H9 (cell line): Measurements from ENCODE around the gene CHD9. TPM values are rescaled to one million over a fixed set of nuclear protein-coding genes. Genes with fewer than 3 reads are reported as not detected.

Source experiments
- DNase-seq: peaks from one replicate; pipeline ENCODE4 v3.0.0-alpha.2; 2017
- H2AFZ ChIP-seq: one replicate; pipeline ENCODE4 v1.6.1; 2013; ENCODE audit warnings: mild to moderate bottlenecking, low read length, control low read depth, moderate library complexity
- H2AK5ac ChIP-seq: 2 replicates; pipeline ENCODE4 v1.6.1; 2013; ENCODE audit warnings: low read length, control low read depth, mixed read lengths; ENCODE audit not compliant: insufficient read length
- H2BK120ac ChIP-seq: one replicate; pipeline ENCODE4 v1.6.1; 2013; ENCODE audit warnings: low read depth, mild to moderate bottlenecking, low read length, control low read depth, inconsistent platforms; ENCODE audit not compliant: poor library complexity, severe bottlenecking
- H2BK12ac ChIP-seq: 2 replicates; pipeline ENCODE4 v1.6.1; 2013; ENCODE audit warnings: low read length, control low read depth, mixed read lengths, low read depth; ENCODE audit not compliant: insufficient read length
- H2BK15ac ChIP-seq: 2 replicates; pipeline ENCODE4 v1.6.1; 2013; ENCODE audit warnings: low read depth, low read length, control low read depth
- H2BK20ac ChIP-seq: one replicate; pipeline ENCODE4 v1.6.1; 2013; ENCODE audit warnings: low read depth, mild to moderate bottlenecking, low read length, control low read depth, inconsistent platforms; ENCODE audit not compliant: poor library complexity, severe bottlenecking
- H2BK5ac ChIP-seq: 2 replicates; pipeline ENCODE4 v1.6.1; 2013; ENCODE audit warnings: low read length, control low read depth, mixed read lengths; ENCODE audit not compliant: insufficient read length
- H3K14ac ChIP-seq: 2 replicates; pipeline ENCODE4 v1.6.1; 2013; ENCODE audit warnings: low read length, control low read depth; ENCODE audit not compliant: insufficient read depth
- H3K18ac ChIP-seq: 2 replicates; pipeline ENCODE4 v1.6.1; 2013; ENCODE audit warnings: low read depth, mild to moderate bottlenecking, mixed read lengths, low read length, control low read depth; ENCODE audit not compliant: insufficient read length
- H3K23ac ChIP-seq: 2 replicates; pipeline ENCODE4 v1.6.1; 2013; ENCODE audit warnings: low read length, control low read depth, mixed read lengths, low read depth; ENCODE audit not compliant: insufficient read length
- H3K23me2 ChIP-seq: 2 replicates; pipeline ENCODE4 v1.6.1; 2013; ENCODE audit warnings: low read depth, mild to moderate bottlenecking, mixed read lengths, low read length, control low read depth; ENCODE audit not compliant: insufficient read length, poor library complexity, severe bottlenecking
- H3K27ac ChIP-seq: 2 replicates; pipeline ENCODE4 v1.5.1; 2013; ENCODE audit warnings: low read length, control low read depth, mixed read lengths, low read depth; ENCODE audit not compliant: insufficient read length
- H3K27me3 ChIP-seq: 2 replicates; pipeline ENCODE4 v1.6.1; 2013; ENCODE audit warnings: low read length, control low read depth, inconsistent platforms; ENCODE audit not compliant: insufficient read depth
- H3K4ac ChIP-seq: 2 replicates; pipeline ENCODE4 v1.6.1; 2013; ENCODE audit warnings: low read depth, mild to moderate bottlenecking, control low read depth, inconsistent platforms, low read length, moderate library complexity
- H3K4me1 ChIP-seq: 2 replicates; pipeline ENCODE4 v1.6.1; 2013; ENCODE audit warnings: low read length, control low read depth, inconsistent platforms; ENCODE audit not compliant: insufficient read depth
- H3K4me2 ChIP-seq: 2 replicates; pipeline ENCODE4 v1.6.1; 2013; ENCODE audit warnings: low read length, control low read depth, mixed read lengths; ENCODE audit not compliant: insufficient read length, insufficient read depth
- H3K56ac ChIP-seq: 2 replicates; pipeline ENCODE4 v1.6.1; 2013; ENCODE audit warnings: low read depth, mild to moderate bottlenecking, mixed read lengths, low read length, control low read depth; ENCODE audit not compliant: insufficient read length
- H3K79me1 ChIP-seq: 2 replicates; pipeline ENCODE4 v1.6.1; 2013; ENCODE audit warnings: low read depth, mild to moderate bottlenecking, moderate library complexity, low read length, control low read depth, inconsistent platforms; ENCODE audit not compliant: insufficient read depth, poor library complexity, severe bottlenecking
- H3K79me2 ChIP-seq: 2 replicates; pipeline ENCODE4 v1.6.1; 2013; ENCODE audit warnings: low read length, control low read depth, inconsistent platforms; ENCODE audit not compliant: insufficient read depth
- H3K9ac ChIP-seq: 2 replicates; pipeline ENCODE4 v1.6.1; 2013; ENCODE audit warnings: low read length, control low read depth, mixed read lengths; ENCODE audit not compliant: insufficient read length; ENCODE audit errors: extremely low read depth
- H3K9me3 ChIP-seq: one replicate; pipeline ENCODE4 v1.6.1; 2013; ENCODE audit warnings: low read depth, low read length, inconsistent platforms; ENCODE audit not compliant: control insufficient read depth
- H3T11ph ChIP-seq: one replicate; pipeline ENCODE4 v1.6.1; 2013; ENCODE audit warnings: mild to moderate bottlenecking, low read length, control low read depth, inconsistent platforms
- H4K20me1 ChIP-seq: one replicate; pipeline ENCODE4 v1.6.1; 2013; ENCODE audit not compliant: control insufficient read depth, insufficient read length, insufficient read depth
- H4K5ac ChIP-seq: 2 replicates; pipeline ENCODE4 v1.6.1; 2013; ENCODE audit warnings: low read depth, mild to moderate bottlenecking, mixed read lengths, low read length, control low read depth; ENCODE audit not compliant: insufficient read length
- H4K8ac ChIP-seq: replicated peaks from 2 replicates; pipeline ENCODE4 v1.6.1; 2013; ENCODE audit warnings: low read length, control low read depth, mixed read lengths, low read depth; ENCODE audit not compliant: insufficient read length
- H4K91ac ChIP-seq: 2 replicates; pipeline ENCODE4 v1.6.1; 2013; ENCODE audit warnings: low read depth, mild to moderate bottlenecking, moderate library complexity, mixed read lengths, low read length, control low read depth; ENCODE audit not compliant: insufficient read length
- H3K27ac Mint-ChIP-seq, 3 experiments: 2 replicates in 2 of 3; 3 replicates in 1 of 3; pipeline ENCODE4 v1.8.0; 2020 to 2021; ENCODE audit warnings: mixed read lengths in 3 of 3, mild to moderate bottlenecking in 1 of 3, moderate library complexity in 1 of 3
- H3K27me3 Mint-ChIP-seq: 2 replicates; pipeline ENCODE4 v1.8.0; 2021; ENCODE audit warnings: low read depth, mild to moderate bottlenecking, moderate library complexity, mixed read lengths
- H3K36me3 Mint-ChIP-seq, 3 experiments: 2 replicates in 2 of 3; 3 replicates in 1 of 3; pipeline ENCODE4 v1.8.0; 2020 to 2021; ENCODE audit warnings: low read depth in 3 of 3, mixed read lengths in 3 of 3; ENCODE audit not compliant: insufficient read depth in 1 of 3
- H3K4me1 Mint-ChIP-seq, 2 experiments: 2 replicates each; pipeline ENCODE4 v1.8.0; 2020; ENCODE audit warnings: mixed read lengths in 2 of 2
- H3K4me3 Mint-ChIP-seq, 2 experiments: 2 replicates in 1 of 2; 3 replicates in 1 of 2; pipeline ENCODE4 v1.8.0; 2020 to 2021; ENCODE audit warnings: mild to moderate bottlenecking in 2 of 2, mixed read lengths in 2 of 2, moderate library complexity in 1 of 2
- H3K9me3 Mint-ChIP-seq, 2 experiments: 2 replicates in 1 of 2; 3 replicates in 1 of 2; pipeline ENCODE4 v1.8.0; 2020; ENCODE audit warnings: mild to moderate bottlenecking in 2 of 2, mixed read lengths in 2 of 2, moderate library complexity in 1 of 2
- WGBS: extraction: QIAGEN DNeasy Blood & Tissue Kit; methylation state at CpG from one replicate; pipeline ENCODE4 v1.1.7; 2013; ENCODE audit warnings: missing lambda C conversion rate, low lambda C conversion rate, mixed read lengths; ENCODE audit not compliant: insufficient read length; ENCODE audit errors: extremely low coverage; 5-methylcytosine and 5-hydroxymethylcytosine counted together
- total RNA-seq: library from RNA; stranded (reverse); gene quantifications from 2 replicates; pipeline ENCODE4 v1.2.1, GENCODE V29; 2021
- TF ChIP-seq, protein P1 (sequence below): fragments of 200-600 bp; sonication (generic); conservative IDR thresholded peaks from 3 replicates; pipeline ENCODE4 v1.8.0; 2021; ENCODE audit warnings: antibody characterized with exemption, mild to moderate bottlenecking

The CHD9 gene
- total RNA-seq, 1 experiment from 2014 or later, result 46.2 TPM

- H2AK5ac ChIP-seq, result no peak overlapping the region
- no peak overlapping the region for H3K27ac ChIP-seq
- H3K79me2 ChIP-seq, result no peaks in the 10 kb centered on the region
- H3K23me2 ChIP-seq, result no peaks in the 10 kb centered on the region
- H3K79me1 ChIP-seq, result no peaks in the 10 kb centered on the region
- no peak overlapping the region for H3K14ac ChIP-seq
- H3K9me3 ChIP-seq, result no peaks in the 10 kb centered on the region
- H3K36me3 Mint-ChIP-seq, result no peaks in the 10 kb centered on the region
- H2BK15ac ChIP-seq, result no peak overlapping the region
- H3K27me3 ChIP-seq, result no peaks in the 10 kb centered on the region
- H3K23ac ChIP-seq, result no peak overlapping the region
- H3K27ac Mint-ChIP-seq, result no peak overlapping the region
- no peak overlapping the region for H3K9ac ChIP-seq
- H3K27me3 Mint-ChIP-seq, result no peaks in the 10 kb centered on the region
- no peak overlapping the region for H3K4me2 ChIP-seq
- no peak overlapping the region for H2BK5ac ChIP-seq
- no peak overlapping the region for H2BK12ac ChIP-seq
- H3K18ac ChIP-seq, result no peak overlapping the region
- H2BK20ac ChIP-seq, result no peak overlapping the region
- no peak for DNase-seq
- peaks cover 4 to 10% of the 10 kb centered on the region in 2 experiments; a peak in 3 of 4 replicates for H3K4me1 Mint-ChIP-seq
- no peak overlapping the region for H3K56ac ChIP-seq
- no peak overlapping the region for H4K91ac ChIP-seq
- H3K4me1 ChIP-seq, result no peaks in the 10 kb centered on the region
- TF ChIP-seq, protein P1, sequence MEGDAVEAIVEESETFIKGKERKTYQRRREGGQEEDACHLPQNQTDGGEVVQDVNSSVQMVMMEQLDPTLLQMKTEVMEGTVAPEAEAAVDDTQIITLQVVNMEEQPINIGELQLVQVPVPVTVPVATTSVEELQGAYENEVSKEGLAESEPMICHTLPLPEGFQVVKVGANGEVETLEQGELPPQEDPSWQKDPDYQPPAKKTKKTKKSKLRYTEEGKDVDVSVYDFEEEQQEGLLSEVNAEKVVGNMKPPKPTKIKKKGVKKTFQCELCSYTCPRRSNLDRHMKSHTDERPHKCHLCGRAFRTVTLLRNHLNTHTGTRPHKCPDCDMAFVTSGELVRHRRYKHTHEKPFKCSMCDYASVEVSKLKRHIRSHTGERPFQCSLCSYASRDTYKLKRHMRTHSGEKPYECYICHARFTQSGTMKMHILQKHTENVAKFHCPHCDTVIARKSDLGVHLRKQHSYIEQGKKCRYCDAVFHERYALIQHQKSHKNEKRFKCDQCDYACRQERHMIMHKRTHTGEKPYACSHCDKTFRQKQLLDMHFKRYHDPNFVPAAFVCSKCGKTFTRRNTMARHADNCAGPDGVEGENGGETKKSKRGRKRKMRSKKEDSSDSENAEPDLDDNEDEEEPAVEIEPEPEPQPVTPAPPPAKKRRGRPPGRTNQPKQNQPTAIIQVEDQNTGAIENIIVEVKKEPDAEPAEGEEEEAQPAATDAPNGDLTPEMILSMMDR, result no peak
- H2AFZ ChIP-seq, result no peak overlapping the region
- H3K4ac ChIP-seq, result no peak overlapping the region
- H3K4me3 Mint-ChIP-seq, result no peak overlapping the region
- H4K5ac ChIP-seq, result no peak overlapping the region
- H4K20me1 ChIP-seq, result no peaks in the 10 kb centered on the region
- no peak overlapping the region for H4K8ac ChIP-seq
- no peak overlapping the region for H3T11ph ChIP-seq
- no peak overlapping the region for H2BK120ac ChIP-seq
- peaks cover 0 to 3% of the 10 kb centered on the region in 2 experiments; a peak in 1 of 5 replicates for H3K9me3 Mint-ChIP-seq
- no CpG with 5 or more reads among the region's 1 CpG for WGBS
These were observed 57.2 kb downstream of the CHD9 start for GRCh38 chr16:53112015-53112414.
